Neural crest cell (in vitro differentiated cells): ENCODE data around the gene ARHGAP22. TPM values are rescaled to one million over a fixed set of nuclear protein-coding genes. Genes with fewer than 3 reads are reported as not detected.

Experiments used
- DNase-seq: peaks from one replicate; pipeline ENCODE4 v3.0.0; 2021; ENCODE audit warnings: low read depth, mixed read lengths, low spot score
- H3K27ac Mint-ChIP-seq: one replicate; pipeline ENCODE4 v1.8.0; 2021; ENCODE audit warnings: mild to moderate bottlenecking, mixed read lengths; ENCODE audit not compliant: unreplicated experiment
- H3K27me3 Mint-ChIP-seq: 2 replicates; pipeline ENCODE4 v1.8.0; 2021; ENCODE audit warnings: low read depth, mild to moderate bottlenecking, mixed read lengths
- H3K36me3 Mint-ChIP-seq: 2 replicates; pipeline ENCODE4 v1.8.0; 2021; ENCODE audit warnings: low read depth, mild to moderate bottlenecking, mixed read lengths
- H3K4me1 Mint-ChIP-seq: 2 replicates; pipeline ENCODE4 v1.8.0; 2021; ENCODE audit warnings: mixed read lengths
- H3K4me3 Mint-ChIP-seq: one replicate; pipeline ENCODE4 v1.8.0; 2021; ENCODE audit warnings: mild to moderate bottlenecking, mixed read lengths
- H3K9me3 Mint-ChIP-seq: 2 replicates; pipeline ENCODE4 v1.8.0; 2021; ENCODE audit warnings: mixed read lengths
- total RNA-seq: library from RNA; stranded (reverse); gene quantifications from 2 replicates; pipeline ENCODE4 v1.2.1, GENCODE V29; 2021
- TF ChIP-seq, protein P1 (sequence below): fragments of 200-600 bp; sonication (generic); conservative IDR thresholded peaks from 2 replicates; pipeline ENCODE4 v1.5.0; 2021; ENCODE audit warnings: antibody characterized with exemption, mild to moderate bottlenecking

The ARHGAP22 gene
- total RNA-seq, 1 donor from 2014 or later: 5.2 TPM

DNA sequence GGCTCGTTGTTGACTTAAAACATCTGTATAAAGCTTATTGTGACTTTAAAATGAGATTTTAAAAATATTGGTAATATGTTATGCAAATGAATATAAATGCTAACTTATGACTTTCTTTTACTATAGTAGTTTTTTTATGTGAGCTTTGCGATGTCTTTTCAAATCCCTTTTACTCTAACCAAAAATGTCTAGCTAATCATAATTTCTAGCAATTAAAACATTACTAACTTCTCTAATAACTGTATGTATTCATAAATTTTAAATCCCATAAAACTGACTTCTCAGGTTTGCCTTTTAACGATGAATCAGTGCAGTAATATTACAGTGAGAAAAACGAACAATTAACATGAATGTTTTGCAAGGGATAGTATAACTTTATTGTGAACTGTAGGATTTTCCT is 185.2 kb downstream of the ARHGAP22 start:
- no peak overlapping the region for H3K27ac Mint-ChIP-seq
- no peak for DNase-seq
- H3K36me3 Mint-ChIP-seq: peaks cover 8% of the 10 kb centered on the region
- no peaks in the 10 kb centered on the region for H3K9me3 Mint-ChIP-seq
- TF ChIP-seq, protein P1, sequence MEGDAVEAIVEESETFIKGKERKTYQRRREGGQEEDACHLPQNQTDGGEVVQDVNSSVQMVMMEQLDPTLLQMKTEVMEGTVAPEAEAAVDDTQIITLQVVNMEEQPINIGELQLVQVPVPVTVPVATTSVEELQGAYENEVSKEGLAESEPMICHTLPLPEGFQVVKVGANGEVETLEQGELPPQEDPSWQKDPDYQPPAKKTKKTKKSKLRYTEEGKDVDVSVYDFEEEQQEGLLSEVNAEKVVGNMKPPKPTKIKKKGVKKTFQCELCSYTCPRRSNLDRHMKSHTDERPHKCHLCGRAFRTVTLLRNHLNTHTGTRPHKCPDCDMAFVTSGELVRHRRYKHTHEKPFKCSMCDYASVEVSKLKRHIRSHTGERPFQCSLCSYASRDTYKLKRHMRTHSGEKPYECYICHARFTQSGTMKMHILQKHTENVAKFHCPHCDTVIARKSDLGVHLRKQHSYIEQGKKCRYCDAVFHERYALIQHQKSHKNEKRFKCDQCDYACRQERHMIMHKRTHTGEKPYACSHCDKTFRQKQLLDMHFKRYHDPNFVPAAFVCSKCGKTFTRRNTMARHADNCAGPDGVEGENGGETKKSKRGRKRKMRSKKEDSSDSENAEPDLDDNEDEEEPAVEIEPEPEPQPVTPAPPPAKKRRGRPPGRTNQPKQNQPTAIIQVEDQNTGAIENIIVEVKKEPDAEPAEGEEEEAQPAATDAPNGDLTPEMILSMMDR: no peak
- H3K4me1 Mint-ChIP-seq: no peaks in the 10 kb centered on the region
- no peak overlapping the region for H3K4me3 Mint-ChIP-seq
- H3K27me3 Mint-ChIP-seq: no peaks in the 10 kb centered on the region

DNA sequence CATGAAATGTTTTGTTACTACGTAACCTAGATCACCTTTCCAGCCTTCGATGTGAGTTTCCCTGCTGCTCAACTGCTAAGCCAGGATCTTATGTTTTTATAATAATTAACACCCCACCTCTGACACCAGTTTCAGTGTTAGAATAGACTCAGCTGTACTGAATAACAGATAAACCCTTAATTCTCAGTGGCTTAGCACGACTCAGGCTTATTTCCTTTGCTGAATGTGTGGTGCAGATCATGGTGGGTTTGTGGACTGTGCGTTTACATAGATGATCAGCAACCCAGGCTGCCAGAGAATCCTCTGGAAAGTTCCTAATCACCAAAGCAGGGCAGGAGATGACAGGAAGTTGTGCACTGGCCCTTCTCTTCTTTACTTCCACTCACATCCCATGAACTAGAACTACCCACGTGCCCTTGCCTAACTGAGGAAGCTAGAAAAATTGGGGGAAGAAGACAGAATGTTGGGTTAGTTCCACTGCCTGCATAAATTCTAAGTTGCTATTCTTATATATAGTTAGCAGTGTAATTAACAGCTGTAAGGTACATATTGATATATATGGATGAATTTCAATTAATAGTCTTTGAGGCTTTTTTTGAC is 186.6 kb downstream of the ARHGAP22 start:
- Mint-ChIP-seq H3K27ac (no peak overlapping the region), H3K4me1 (no peaks in the 10 kb centered on the region), H3K9me3 (no peaks in the 10 kb centered on the region), H3K4me3 (no peak overlapping the region), H3K36me3 (peaks cover 13% of the 10 kb centered on the region), H3K27me3 (no peaks in the 10 kb centered on the region)
- DNase-seq: no peak
- TF ChIP-seq, protein P1: no peak

DNA sequence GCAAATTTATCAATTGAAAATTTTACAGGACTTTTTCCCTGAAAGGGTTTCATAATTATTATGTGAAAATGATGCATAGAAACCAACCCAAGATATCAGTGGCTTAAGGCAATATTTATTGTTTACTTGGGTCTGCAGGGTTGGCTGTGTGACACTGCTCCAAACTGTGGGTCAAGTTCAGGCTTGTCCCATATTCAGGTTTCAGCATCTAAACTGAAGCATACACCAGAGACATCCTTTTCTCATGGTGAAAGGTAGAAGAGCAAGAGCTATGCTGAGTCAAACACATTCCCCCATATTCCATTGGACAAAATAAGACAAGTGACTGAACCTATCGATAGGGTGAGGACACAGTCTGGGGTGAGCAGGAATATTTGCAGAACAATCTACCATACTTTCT is 187.5 kb downstream of the ARHGAP22 start:
- TF ChIP-seq, protein P1: no peak
- Mint-ChIP-seq H3K27me3 (no peaks in the 10 kb centered on the region), H3K27ac (no peak overlapping the region), H3K4me3 (no peak overlapping the region), H3K4me1 (no peaks in the 10 kb centered on the region), H3K36me3 (peaks cover 22% of the 10 kb centered on the region), H3K9me3 (peaks cover 8% of the 10 kb centered on the region)
- DNase-seq: no peak

DNA sequence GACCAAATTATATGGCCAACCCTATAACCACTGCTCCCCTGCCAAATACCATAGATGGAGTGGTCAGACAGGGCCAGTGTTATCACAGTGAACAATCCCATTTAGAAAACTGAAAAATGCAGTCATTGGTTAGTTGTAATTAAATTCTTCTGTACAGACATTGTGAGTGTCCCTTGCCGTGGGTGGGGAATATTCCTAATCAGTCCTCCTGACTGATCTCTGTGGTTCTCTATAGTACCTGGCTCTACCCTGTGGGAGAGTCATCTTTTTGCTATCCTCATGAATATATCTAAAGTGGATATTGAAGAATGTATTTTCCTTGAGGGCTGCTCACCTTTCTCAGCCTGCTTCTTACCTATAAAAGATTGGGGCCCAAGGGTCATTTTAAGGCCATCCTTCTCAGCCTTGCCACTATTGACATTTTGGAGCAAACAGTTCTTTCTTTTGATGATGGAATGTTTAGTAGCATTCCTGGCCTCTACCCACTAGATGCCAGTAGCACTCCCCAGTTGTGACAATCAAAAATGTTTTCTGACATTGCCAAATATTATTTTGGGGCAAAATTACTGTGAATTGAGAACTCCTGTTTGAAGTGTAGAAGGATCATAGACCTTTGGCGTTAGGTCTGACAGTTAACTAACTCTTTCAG is 188.2 kb downstream of the ARHGAP22 start:
- Mint-ChIP-seq H3K9me3 (peaks cover 12% of the 10 kb centered on the region), H3K4me1 (no peaks in the 10 kb centered on the region), H3K27me3 (no peaks in the 10 kb centered on the region), H3K27ac (no peak overlapping the region), H3K4me3 (no peak overlapping the region), H3K36me3 (peaks cover 27% of the 10 kb centered on the region)
- TF ChIP-seq, protein P1: no peak
- DNase-seq: no peak

DNA sequence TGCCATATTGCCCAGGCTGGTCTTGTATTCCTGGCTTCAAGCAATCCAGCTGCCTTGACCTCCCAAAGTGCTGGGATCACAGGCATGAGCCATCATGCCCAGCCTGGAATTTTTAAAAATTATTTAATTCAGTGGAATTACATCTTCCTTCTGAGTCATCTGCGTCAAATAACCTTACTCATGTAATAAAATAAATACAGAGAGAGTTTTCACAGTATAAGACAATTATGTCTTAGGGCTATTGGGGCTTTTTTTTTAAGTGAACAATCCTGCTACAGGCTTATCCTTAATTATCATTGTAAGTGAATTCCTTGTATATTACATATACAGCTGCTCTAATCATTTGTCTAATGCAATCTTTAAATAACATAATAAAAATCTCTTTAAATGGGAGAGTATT is 190.1 kb downstream of the ARHGAP22 start:
- TF ChIP-seq, protein P1: no peak
- H3K9me3 Mint-ChIP-seq: peaks cover 12% of the 10 kb centered on the region
- no peak for DNase-seq
- peaks cover 40% of the 10 kb centered on the region for H3K36me3 Mint-ChIP-seq
- H3K4me3 Mint-ChIP-seq: no peak overlapping the region
- no peak overlapping the region for H3K27ac Mint-ChIP-seq
- H3K4me1 Mint-ChIP-seq: no peaks in the 10 kb centered on the region
- H3K27me3 Mint-ChIP-seq: no peaks in the 10 kb centered on the region
